Neural cell (in vitro differentiated cells): ENCODE data around the gene QKI. TPM values are rescaled to one million over a fixed set of nuclear protein-coding genes. Genes with fewer than 3 reads are reported as not detected.
A peak's percentile ranks its signal among the peaks of the same experiment; 100 is the strongest.

Experiments used
- H2AFZ ChIP-seq: fragments of 200-600, 300-800 bp; sonication (generic), shearing (Covaris generic); 2 replicates; pipeline ENCODE4 v1.6.0; 2014; ENCODE audit warnings: low read depth, mild to moderate bottlenecking, antibody characterized with exemption, low read length, moderate library complexity
- H3F3A ChIP-seq: fragments of 200-600 bp; shearing (Covaris generic); 2 replicates; pipeline ENCODE4 v1.6.1; 2016; ENCODE audit warnings: mild to moderate bottlenecking, moderate library complexity, mixed read lengths, antibody characterized with exemption, low read length; ENCODE audit not compliant: insufficient read depth, poor library complexity, severe bottlenecking
- H3K27ac ChIP-seq: fragments of 200-600, 300-800 bp; sonication (generic), shearing (Covaris generic); 2 replicates; pipeline ENCODE4 v1.5.1; 2014; ENCODE audit warnings: mild to moderate bottlenecking, low read length, moderate library complexity
- H3K27me3 ChIP-seq: fragments of 300-800, 200-600 bp; sonication (generic), shearing (Covaris generic); 2 replicates; pipeline ENCODE4 v1.6.0; 2014; ENCODE audit warnings: mild to moderate bottlenecking, low read depth, low read length, moderate library complexity; ENCODE audit not compliant: insufficient read depth
- H3K36me3 ChIP-seq: fragments of 300-800, 200-600 bp; sonication (generic), shearing (Covaris generic); 2 replicates; pipeline ENCODE4 v1.5.1; 2014; ENCODE audit warnings: mild to moderate bottlenecking, antibody characterized with exemption, low read length, moderate library complexity; ENCODE audit not compliant: insufficient read depth
- H3K4me2 ChIP-seq: fragments of 300-800, 200-600 bp; sonication (generic), shearing (Covaris generic); 2 replicates; pipeline ENCODE4 v1.6.0; 2014; ENCODE audit warnings: mild to moderate bottlenecking, low read length
- H3K4me3 ChIP-seq: fragments of 300-800, 200-600 bp; sonication (generic), shearing (Covaris generic); 2 replicates; pipeline ENCODE4 v1.5.1; 2014; ENCODE audit warnings: mild to moderate bottlenecking, low read length, moderate library complexity
- H3K79me2 ChIP-seq: fragments of 200-600 bp; shearing (Covaris generic); replicated peaks from 2 replicates; pipeline ENCODE4 v1.6.0; 2014; ENCODE audit warnings: mild to moderate bottlenecking, low read length, moderate library complexity; ENCODE audit not compliant: insufficient read depth
- H3K9ac ChIP-seq: fragments of 300-800, 200-600 bp; sonication (generic), shearing (Covaris generic); 2 replicates; pipeline ENCODE4 v1.6.1; 2016; ENCODE audit warnings: mild to moderate bottlenecking, low read length, mixed read lengths
- H3K9me2 ChIP-seq: fragments of 200-600 bp; shearing (Covaris generic); 2 replicates; pipeline ENCODE4 v1.6.1; 2016; ENCODE audit warnings: mild to moderate bottlenecking, low read length, mixed read lengths; ENCODE audit not compliant: insufficient read depth
- H3K9me3 ChIP-seq: fragments of 200-600, 300-800 bp; sonication (generic), shearing (Covaris generic); 2 replicates; pipeline ENCODE4 v1.6.1; 2016; ENCODE audit warnings: mild to moderate bottlenecking, mixed run types, low read length, moderate library complexity, mixed read lengths
- H4K20me1 ChIP-seq: fragments of 200-600 bp; shearing (Covaris generic); 2 replicates; pipeline ENCODE4 v1.6.1; 2016; ENCODE audit warnings: mild to moderate bottlenecking, mixed run types; ENCODE audit not compliant: insufficient read depth
- CTCF ChIP-seq: fragments of 450-650 bp; IDR thresholded peaks from 2 replicates; pipeline ENCODE4 v1.5.1; 2014; ENCODE audit warnings: antibody characterized with exemption, mild to moderate bottlenecking, moderate library complexity; ENCODE audit not compliant: poor library complexity, severe bottlenecking
- EP300 ChIP-seq: fragments of 450-650 bp; conservative IDR thresholded peaks from 2 replicates; pipeline ENCODE4 v1.6.1; 2014; ENCODE audit warnings: antibody characterized with exemption, mild to moderate bottlenecking, moderate library complexity; ENCODE audit not compliant: poor library complexity, severe bottlenecking
- EZH2 ChIP-seq: fragments of 200-600, 300-800 bp; shearing (Covaris generic), sonication (generic); IDR thresholded peaks from 2 replicates; pipeline ENCODE4 v1.6.1; 2014; ENCODE audit warnings: antibody characterized with exemption, low read length, borderline replicate concordance, mild to moderate bottlenecking; ENCODE audit not compliant: insufficient read depth, poor library complexity, severe bottlenecking
- MXI1 ChIP-seq: fragments of 450-650 bp; conservative IDR thresholded peaks from 2 replicates; pipeline ENCODE4 v1.6.1; 2014; ENCODE audit warnings: antibody characterized with exemption, mild to moderate bottlenecking; ENCODE audit not compliant: poor library complexity, severe bottlenecking
- POLR2AphosphoS5 ChIP-seq: IDR thresholded peaks from 2 replicates; pipeline ENCODE4 v1.6.1; 2012
- RAD21 ChIP-seq: fragments of 450-650 bp; conservative IDR thresholded peaks from 2 replicates; pipeline ENCODE4 v1.6.1; 2014; ENCODE audit warnings: antibody characterized with exemption, mild to moderate bottlenecking, moderate library complexity
- REST ChIP-seq: IDR thresholded peaks from 2 replicates; pipeline ENCODE4 v1.6.1; 2012; ENCODE audit warnings: borderline replicate concordance
- SMC3 ChIP-seq: fragments of 450-650 bp; conservative IDR thresholded peaks from 2 replicates; pipeline ENCODE4 v1.6.1; 2014; ENCODE audit warnings: antibody characterized with exemption, mild to moderate bottlenecking, moderate library complexity; ENCODE audit not compliant: poor library complexity
- TAF1 ChIP-seq: IDR thresholded peaks from 2 replicates; pipeline ENCODE4 v1.6.1; 2012; ENCODE audit warnings: low read depth
- polyA plus RNA-seq: library from polyadenylated mRNA; depleted of rRNA; stranded (reverse); fragments of >200 nt; gene quantifications from 2 replicates; pipeline ENCODE4 v1.2.3, GENCODE V29; 2014

The QKI gene
- polyA plus RNA-seq, 1 donor from 2014 or later = 39.0 TPM

- TF ChIP-seq SMC3 (peak; percentile 68), MXI1 (peak; percentile 90), EP300 (peak; percentile 79), POLR2AphosphoS5 (peak; percentile 85), TAF1 (peak; percentile 19), RAD21 (peak; percentile 67), EZH2 (no peak), REST (peak; percentile 65), CTCF (peak; percentile 36)
- no peaks in the 10 kb centered on the region for H3K9me2 ChIP-seq
- H3K27me3 ChIP-seq = no peaks in the 10 kb centered on the region
- no peaks in the 10 kb centered on the region for H3K9me3 ChIP-seq
- H4K20me1 ChIP-seq = no peaks in the 10 kb centered on the region
- no peaks in the 10 kb centered on the region for H3K36me3 ChIP-seq
- peak overlapping the region; percentile 73 for H3K4me3 ChIP-seq
- peak overlapping the region; percentile 81 for H3K9ac ChIP-seq
- H3F3A ChIP-seq = peaks cover 9% of the 10 kb centered on the region
- H3K79me2 ChIP-seq = peaks cover 52% of the 10 kb centered on the region
- H3K27ac ChIP-seq = peak overlapping the region; percentile 94
- peak overlapping the region; percentile 35 for H2AFZ ChIP-seq
- peak overlapping the region; percentile 85 for H3K4me2 ChIP-seq
These were observed 987 bp upstream of the QKI start for GRCh38 chr6:163413345-163414116.

GRCh38 chr6:163414946-163415619, 565 bp downstream of the QKI start:
- H3K4me3 ChIP-seq = peak overlapping the region; percentile 84
- no peaks in the 10 kb centered on the region for H4K20me1 ChIP-seq
- peaks cover 9% of the 10 kb centered on the region for H3F3A ChIP-seq
- H2AFZ ChIP-seq = no peak overlapping the region
- no peaks in the 10 kb centered on the region for H3K36me3 ChIP-seq
- no peaks in the 10 kb centered on the region for H3K27me3 ChIP-seq
- H3K4me2 ChIP-seq = no peak overlapping the region
- TF ChIP-seq CTCF = no peak
- peak; percentile 9 for TF ChIP-seq TAF1
- TF ChIP-seq RAD21 = no peak
- TF ChIP-seq REST = no peak
- no peaks in the 10 kb centered on the region for H3K9me3 ChIP-seq
- H3K79me2 ChIP-seq = peaks cover 67% of the 10 kb centered on the region
- H3K9me2 ChIP-seq = no peaks in the 10 kb centered on the region
- peak overlapping the region; percentile 90 for H3K27ac ChIP-seq
- H3K9ac ChIP-seq = peak overlapping the region; percentile 92
